ENCODE measurements around the gene EVA1B.

DNA sequence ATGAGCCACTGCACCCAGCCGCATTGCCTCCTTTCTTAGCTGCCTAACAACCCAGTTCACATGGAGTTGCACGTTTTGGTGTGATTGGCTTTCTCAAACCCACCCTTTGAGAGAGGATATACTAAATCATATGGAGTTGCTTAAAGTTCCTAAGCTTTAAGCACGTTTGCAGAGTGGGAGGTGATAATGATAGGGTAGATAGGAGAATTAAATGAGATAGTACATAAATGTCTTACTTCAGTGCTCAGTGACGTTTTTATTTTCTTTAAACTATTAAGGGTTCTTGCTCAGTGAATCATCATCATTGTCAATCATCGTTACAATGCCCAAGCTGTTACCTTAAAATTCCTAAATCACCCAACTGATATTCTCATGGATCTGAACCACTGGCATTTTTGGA is 20.2 kb downstream of the EVA1B start:
- TF ChIP-seq, protein P1, sequence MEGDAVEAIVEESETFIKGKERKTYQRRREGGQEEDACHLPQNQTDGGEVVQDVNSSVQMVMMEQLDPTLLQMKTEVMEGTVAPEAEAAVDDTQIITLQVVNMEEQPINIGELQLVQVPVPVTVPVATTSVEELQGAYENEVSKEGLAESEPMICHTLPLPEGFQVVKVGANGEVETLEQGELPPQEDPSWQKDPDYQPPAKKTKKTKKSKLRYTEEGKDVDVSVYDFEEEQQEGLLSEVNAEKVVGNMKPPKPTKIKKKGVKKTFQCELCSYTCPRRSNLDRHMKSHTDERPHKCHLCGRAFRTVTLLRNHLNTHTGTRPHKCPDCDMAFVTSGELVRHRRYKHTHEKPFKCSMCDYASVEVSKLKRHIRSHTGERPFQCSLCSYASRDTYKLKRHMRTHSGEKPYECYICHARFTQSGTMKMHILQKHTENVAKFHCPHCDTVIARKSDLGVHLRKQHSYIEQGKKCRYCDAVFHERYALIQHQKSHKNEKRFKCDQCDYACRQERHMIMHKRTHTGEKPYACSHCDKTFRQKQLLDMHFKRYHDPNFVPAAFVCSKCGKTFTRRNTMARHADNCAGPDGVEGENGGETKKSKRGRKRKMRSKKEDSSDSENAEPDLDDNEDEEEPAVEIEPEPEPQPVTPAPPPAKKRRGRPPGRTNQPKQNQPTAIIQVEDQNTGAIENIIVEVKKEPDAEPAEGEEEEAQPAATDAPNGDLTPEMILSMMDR (IDR thresholded peaks at IDR 0.05): no peak
- TF ChIP-seq POLR2A (IDR thresholded peaks at IDR 0.05): no peak

All from uterus (tissue), 2 donors.